SK-N-SH (cell line): ENCODE data around the gene FAM107B. TPM values are rescaled to one million over a fixed set of nuclear protein-coding genes. Genes with fewer than 3 reads are reported as not detected.

Experiments used
- CTCF ChIA-PET: fragments of 300-600, 350-600 bp; formaldehyde crosslinking; extraction: SDS; loops from one replicate; lab custom pipeline; 2021; lab: Yijun Ruan, JAX
- POLR2A ChIA-PET: fragments of 350-600 bp; sonication (Branson Sonifier 250); formaldehyde crosslinking; extraction: SDS; loops from one replicate; lab custom pipeline; 2020; ENCODE audit warnings: antibody characterized with exemption, inconsistent platforms; lab: Yijun Ruan, JAX
- DNase-seq: peaks from one replicate; pipeline ENCODE4 v3.0.0; 2012
- H2AFZ ChIP-seq: fragments of 200-600 bp; sonication (generic); 2 replicates; pipeline ENCODE4 v1.8.1; 2016; ENCODE audit warnings: antibody characterized with exemption, mild to moderate bottlenecking, low read depth
- H3F3A ChIP-seq: fragments of 200-600 bp; sonication (generic); replicated peaks from 2 replicates; pipeline ENCODE3; 2016; ENCODE audit warnings: antibody characterized with exemption, mild to moderate bottlenecking; ENCODE audit not compliant: insufficient read depth
- H3K27ac ChIP-seq, 2 experiments: fragments of 200-500 bp in 1 of 2; fragments of 200-600 bp in 1 of 2; sonication (Bioruptor generic) in 1 of 2; sonication (generic), shearing (Covaris generic) in 1 of 2; 2 replicates each; pipeline versions ENCODE4 v1.5.1 to v1.6.1; 2014 to 2016; ENCODE audit warnings: low read depth in 2 of 2, inconsistent platforms in 1 of 2, low read length in 1 of 2, mild to moderate bottlenecking in 1 of 2, mixed read lengths in 1 of 2
- H3K27me3 ChIP-seq: fragments of 200-600 bp; sonication (generic), shearing (Covaris generic); 2 replicates; pipeline ENCODE4 v1.6.1; 2016; ENCODE audit warnings: mixed run types; ENCODE audit not compliant: insufficient read depth
- H3K36me3 ChIP-seq, 2 experiments: fragments of 200-500 bp in 1 of 2; fragments of 200-600 bp in 1 of 2; sonication (Bioruptor generic) in 1 of 2; sonication (generic) in 1 of 2; replicated peaks in 1 of 2; 2 replicates each; pipeline versions ENCODE3 to v1.5.1; 2014 to 2016; ENCODE audit warnings: low read length in 1 of 2, mild to moderate bottlenecking in 1 of 2; ENCODE audit not compliant: insufficient read depth in 2 of 2, control insufficient read depth in 1 of 2
- H3K4me1 ChIP-seq, 2 experiments: fragments of 200-500 bp in 1 of 2; fragments of 200-600 bp in 1 of 2; sonication (Bioruptor generic) in 1 of 2; sonication (generic), shearing (Covaris generic) in 1 of 2; 2 replicates each; pipeline versions ENCODE4 v1.5.1 to v1.6.1; 2014 to 2016; ENCODE audit warnings: low read depth in 1 of 2, low read length in 1 of 2, mixed run types in 1 of 2; ENCODE audit not compliant: insufficient read depth in 2 of 2, control insufficient read depth in 1 of 2
- H3K4me2 ChIP-seq: fragments of 200-600 bp; sonication (generic), shearing (Covaris generic); 2 replicates; pipeline ENCODE4 v1.6.1; 2017; ENCODE audit warnings: mixed run types
- H3K4me3 ChIP-seq, 2 experiments: fragments of 200-500 bp in 1 of 2; fragments of 200-600 bp in 1 of 2; sonication (Bioruptor generic) in 1 of 2; sonication (generic), shearing (Covaris generic) in 1 of 2; 2 replicates each; pipeline versions ENCODE4 v1.5.1 to v1.8.1; 2014 to 2016; ENCODE audit warnings: low read depth in 2 of 2, inconsistent platforms in 1 of 2, low read length in 1 of 2, mild to moderate bottlenecking in 1 of 2, mixed read lengths in 1 of 2, moderate library complexity in 1 of 2
- H3K79me2 ChIP-seq: fragments of 200-600 bp; sonication (generic); 2 replicates; pipeline ENCODE4 v1.8.1; 2017; ENCODE audit warnings: mild to moderate bottlenecking; ENCODE audit not compliant: insufficient read depth
- H3K9ac ChIP-seq: fragments of 200-600 bp; sonication (generic); 2 replicates; pipeline ENCODE4 v1.6.1; 2017; ENCODE audit warnings: mixed run types
- H3K9me2 ChIP-seq: fragments of 200-600 bp; sonication (generic); 2 replicates; pipeline ENCODE4 v1.6.1; 2017; ENCODE audit warnings: mixed run types
- H3K9me3 ChIP-seq: fragments of 200-600 bp; sonication (generic); 2 replicates; pipeline ENCODE4 v1.6.1; 2017; ENCODE audit warnings: mixed run types, mild to moderate bottlenecking, moderate library complexity
- H4K20me1 ChIP-seq: fragments of 200-600 bp; sonication (generic); 2 replicates; pipeline ENCODE4 v1.6.1; 2017; ENCODE audit warnings: mild to moderate bottlenecking, mixed run types; ENCODE audit not compliant: insufficient read depth
- FOSL2 ChIP-seq: IDR thresholded peaks from 2 replicates; pipeline ENCODE4 v1.4.0; 2012; ENCODE audit warnings: low read depth, mild to moderate bottlenecking, moderate library complexity, borderline replicate concordance
- GATA2 ChIP-seq: sonication (generic); formaldehyde crosslinking; IDR thresholded peaks from 2 replicates; pipeline ENCODE4 v1.5.0; 2020; ENCODE audit warnings: mild to moderate bottlenecking, missing genetic modification reagents
- JUND ChIP-seq: IDR thresholded peaks from 2 replicates; pipeline ENCODE4 v1.4.0; 2012
- NFIC ChIP-seq: IDR thresholded peaks from 2 replicates; pipeline ENCODE4 v1.4.0; 2012; ENCODE audit warnings: borderline replicate concordance
- POLR2AphosphoS5 ChIP-seq: IDR thresholded peaks from 2 replicates; pipeline ENCODE4 v1.6.1; 2012; ENCODE audit warnings: low read depth, low read length
- RCOR1 ChIP-seq: fragments of 150-350 bp; IDR thresholded peaks from 2 replicates; pipeline ENCODE4 v1.6.1; 2017; ENCODE audit warnings: antibody characterized with exemption, low read length
- RXRA ChIP-seq: IDR thresholded peaks from 2 replicates; pipeline ENCODE4 v1.4.0; 2012; ENCODE audit warnings: low read depth, mild to moderate bottlenecking, borderline replicate concordance
- SIN3A ChIP-seq: IDR thresholded peaks from 2 replicates; pipeline ENCODE4 v1.6.1; 2012; ENCODE audit warnings: low read depth, mild to moderate bottlenecking, low read length, moderate library complexity, borderline replicate concordance
- SMC3 ChIP-seq: IDR thresholded peaks from 2 replicates; pipeline ENCODE4 v1.6.1; 2012; ENCODE audit warnings: low read depth, low read length, improper control_type of control experiment
- TAF1 ChIP-seq: IDR thresholded peaks from 2 replicates; pipeline ENCODE4 v1.6.1; 2012; ENCODE audit warnings: low read depth, mild to moderate bottlenecking, low read length, moderate library complexity, borderline replicate concordance
- WGBS: methylation state at CpG from one replicate; pipeline ENCODE4 v1.1.6; 2017; ENCODE audit warnings: low lambda C conversion rate; 5-methylcytosine and 5-hydroxymethylcytosine counted together
- polyA plus RNA-seq, 3 experiments: library from polyadenylated mRNA; depleted of rRNA; stranded (reverse); fragments of >200 nt; gene quantifications; 2 replicates each; pipeline ENCODE4 v1.2.3, GENCODE V29; 2012
- TF ChIP-seq, protein P1 (sequence below): IDR thresholded peaks from 2 replicates; pipeline ENCODE4 v1.4.0; 2012; ENCODE audit warnings: low read depth
- TF ChIP-seq, protein P2 (sequence below): IDR thresholded peaks from 2 replicates; pipeline ENCODE4 v1.4.0; 2012; ENCODE audit warnings: low read depth, borderline replicate concordance
- TF ChIP-seq, protein P3 (sequence below): IDR thresholded peaks from 2 replicates; pipeline ENCODE4 v1.4.0; 2012; ENCODE audit warnings: low read depth, borderline replicate concordance
- TF ChIP-seq, protein P4 (sequence below): IDR thresholded peaks from 2 replicates; pipeline ENCODE4 v1.6.1; 2012; ENCODE audit warnings: mild to moderate bottlenecking, low read depth, low read length, moderate library complexity
- TF ChIP-seq, protein P5 (sequence below): fragments of 200-600 bp; sonication (generic); IDR thresholded peaks from 2 replicates; pipeline ENCODE4 v1.6.1; 2017; ENCODE audit warnings: antibody characterized with exemption, mild to moderate bottlenecking, moderate library complexity

FAM107B gene
- polyA plus RNA-seq, 1 of the 3 experiments (the other 2 are of a cell fraction): 1.0 TPM

DNA sequence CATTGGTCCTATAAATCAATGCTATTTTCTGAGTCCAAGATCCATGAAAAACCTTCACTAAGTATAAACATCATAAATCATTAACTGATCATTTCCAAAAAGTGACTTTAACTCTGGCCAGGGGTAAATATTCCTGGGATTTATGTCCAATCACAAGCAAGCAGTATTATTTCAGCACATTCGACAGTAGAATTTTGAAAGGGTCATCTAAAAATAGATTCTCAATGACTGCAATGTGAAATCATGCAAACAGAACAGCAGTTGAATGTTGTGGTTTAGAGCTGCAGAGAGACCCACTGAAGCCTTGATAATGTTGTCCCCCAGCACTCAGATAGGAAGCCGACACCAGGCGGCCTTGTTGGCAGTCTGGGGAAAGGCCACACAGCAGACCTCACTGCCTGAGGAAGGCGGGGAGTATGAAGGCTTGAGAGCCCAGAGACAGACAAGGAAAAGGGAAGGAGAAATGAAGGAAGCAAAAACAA, 38.1 kb downstream of the FAM107B start:
- ChIA-PET CTCF (no interaction called here), POLR2A (no interaction called here)
- no peak overlapping the region for H3K27ac ChIP-seq
- no peaks in the 10 kb centered on the region for H3K4me1 ChIP-seq
- no peaks in the 10 kb centered on the region for H4K20me1 ChIP-seq
- H3K27me3 ChIP-seq: no peaks in the 10 kb centered on the region
- H2AFZ ChIP-seq: no peak overlapping the region
- no peak for DNase-seq
- H3K4me3 ChIP-seq: no peak overlapping the region
- H3F3A ChIP-seq: no peaks in the 10 kb centered on the region
- H3K9ac ChIP-seq: no peak overlapping the region
- H3K4me2 ChIP-seq: no peak overlapping the region
- no peaks in the 10 kb centered on the region for H3K36me3 ChIP-seq
- H3K79me2 ChIP-seq: no peaks in the 10 kb centered on the region
- TF ChIP-seq RXRA: no peak
- TF ChIP-seq NFIC: no peak
- TF ChIP-seq SIN3A: no peak
- WGBS: 49% methylated on average over 4 of the region's 4 CpGs
- H3K9me3 ChIP-seq: no peaks in the 10 kb centered on the region
- no peaks in the 10 kb centered on the region for H3K9me2 ChIP-seq

DNA sequence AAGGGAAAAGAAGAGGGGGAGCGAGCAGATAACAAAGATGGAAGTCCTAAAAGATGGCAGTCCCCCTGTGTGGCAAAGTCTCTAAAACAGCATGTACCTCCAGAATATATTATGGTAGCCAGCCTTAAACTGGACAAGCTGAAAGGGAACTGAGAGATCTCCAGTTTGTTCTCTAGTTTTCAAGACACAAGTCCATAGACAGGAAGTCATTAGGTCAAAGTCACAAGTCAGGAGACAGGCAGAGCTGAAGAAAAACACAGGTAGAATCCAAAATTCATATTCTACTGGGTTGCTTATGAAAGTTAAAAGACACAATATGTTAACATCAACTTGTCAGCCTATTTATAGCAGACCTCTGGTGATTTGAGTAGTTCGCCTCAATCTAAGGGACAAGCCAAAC, 38.7 kb downstream of the FAM107B start:
- Histone ChIP-seq H3K4me3 (no peak overlapping the region), H3K27me3 (no peaks in the 10 kb centered on the region), H3K4me1 (no peaks in the 10 kb centered on the region), H3F3A (no peaks in the 10 kb centered on the region), H3K9ac (no peak overlapping the region), H3K9me3 (no peaks in the 10 kb centered on the region), H3K9me2 (no peaks in the 10 kb centered on the region), H3K79me2 (no peaks in the 10 kb centered on the region), H3K36me3 (no peaks in the 10 kb centered on the region), H2AFZ (no peak overlapping the region), H3K27ac (no peak overlapping the region), H4K20me1 (no peaks in the 10 kb centered on the region), H3K4me2 (no peak overlapping the region)
- TF ChIP-seq JUND (no peak), SIN3A (no peak), FOSL2 (no peak), SMC3 (no peak), NFIC (no peak), RCOR1 (no peak), GATA2 (CRISPR knock-in tag) (no peak), POLR2AphosphoS5 (no peak), TAF1 (no peak)
- TF ChIP-seq, protein P1, sequence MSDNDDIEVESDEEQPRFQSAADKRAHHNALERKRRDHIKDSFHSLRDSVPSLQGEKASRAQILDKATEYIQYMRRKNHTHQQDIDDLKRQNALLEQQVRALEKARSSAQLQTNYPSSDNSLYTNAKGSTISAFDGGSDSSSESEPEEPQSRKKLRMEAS: no peak
- TF ChIP-seq, protein P2, sequence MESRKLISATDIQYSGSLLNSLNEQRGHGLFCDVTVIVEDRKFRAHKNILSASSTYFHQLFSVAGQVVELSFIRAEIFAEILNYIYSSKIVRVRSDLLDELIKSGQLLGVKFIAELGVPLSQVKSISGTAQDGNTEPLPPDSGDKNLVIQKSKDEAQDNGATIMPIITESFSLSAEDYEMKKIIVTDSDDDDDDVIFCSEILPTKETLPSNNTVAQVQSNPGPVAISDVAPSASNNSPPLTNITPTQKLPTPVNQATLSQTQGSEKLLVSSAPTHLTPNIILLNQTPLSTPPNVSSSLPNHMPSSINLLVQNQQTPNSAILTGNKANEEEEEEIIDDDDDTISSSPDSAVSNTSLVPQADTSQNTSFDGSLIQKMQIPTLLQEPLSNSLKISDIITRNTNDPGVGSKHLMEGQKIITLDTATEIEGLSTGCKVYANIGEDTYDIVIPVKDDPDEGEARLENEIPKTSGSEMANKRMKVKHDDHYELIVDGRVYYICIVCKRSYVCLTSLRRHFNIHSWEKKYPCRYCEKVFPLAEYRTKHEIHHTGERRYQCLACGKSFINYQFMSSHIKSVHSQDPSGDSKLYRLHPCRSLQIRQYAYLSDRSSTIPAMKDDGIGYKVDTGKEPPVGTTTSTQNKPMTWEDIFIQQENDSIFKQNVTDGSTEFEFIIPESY: no peak
- TF ChIP-seq, protein P3, sequence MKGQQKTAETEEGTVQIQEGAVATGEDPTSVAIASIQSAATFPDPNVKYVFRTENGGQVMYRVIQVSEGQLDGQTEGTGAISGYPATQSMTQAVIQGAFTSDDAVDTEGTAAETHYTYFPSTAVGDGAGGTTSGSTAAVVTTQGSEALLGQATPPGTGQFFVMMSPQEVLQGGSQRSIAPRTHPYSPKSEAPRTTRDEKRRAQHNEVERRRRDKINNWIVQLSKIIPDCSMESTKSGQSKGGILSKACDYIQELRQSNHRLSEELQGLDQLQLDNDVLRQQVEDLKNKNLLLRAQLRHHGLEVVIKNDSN: no peak
- TF ChIP-seq, protein P4, sequence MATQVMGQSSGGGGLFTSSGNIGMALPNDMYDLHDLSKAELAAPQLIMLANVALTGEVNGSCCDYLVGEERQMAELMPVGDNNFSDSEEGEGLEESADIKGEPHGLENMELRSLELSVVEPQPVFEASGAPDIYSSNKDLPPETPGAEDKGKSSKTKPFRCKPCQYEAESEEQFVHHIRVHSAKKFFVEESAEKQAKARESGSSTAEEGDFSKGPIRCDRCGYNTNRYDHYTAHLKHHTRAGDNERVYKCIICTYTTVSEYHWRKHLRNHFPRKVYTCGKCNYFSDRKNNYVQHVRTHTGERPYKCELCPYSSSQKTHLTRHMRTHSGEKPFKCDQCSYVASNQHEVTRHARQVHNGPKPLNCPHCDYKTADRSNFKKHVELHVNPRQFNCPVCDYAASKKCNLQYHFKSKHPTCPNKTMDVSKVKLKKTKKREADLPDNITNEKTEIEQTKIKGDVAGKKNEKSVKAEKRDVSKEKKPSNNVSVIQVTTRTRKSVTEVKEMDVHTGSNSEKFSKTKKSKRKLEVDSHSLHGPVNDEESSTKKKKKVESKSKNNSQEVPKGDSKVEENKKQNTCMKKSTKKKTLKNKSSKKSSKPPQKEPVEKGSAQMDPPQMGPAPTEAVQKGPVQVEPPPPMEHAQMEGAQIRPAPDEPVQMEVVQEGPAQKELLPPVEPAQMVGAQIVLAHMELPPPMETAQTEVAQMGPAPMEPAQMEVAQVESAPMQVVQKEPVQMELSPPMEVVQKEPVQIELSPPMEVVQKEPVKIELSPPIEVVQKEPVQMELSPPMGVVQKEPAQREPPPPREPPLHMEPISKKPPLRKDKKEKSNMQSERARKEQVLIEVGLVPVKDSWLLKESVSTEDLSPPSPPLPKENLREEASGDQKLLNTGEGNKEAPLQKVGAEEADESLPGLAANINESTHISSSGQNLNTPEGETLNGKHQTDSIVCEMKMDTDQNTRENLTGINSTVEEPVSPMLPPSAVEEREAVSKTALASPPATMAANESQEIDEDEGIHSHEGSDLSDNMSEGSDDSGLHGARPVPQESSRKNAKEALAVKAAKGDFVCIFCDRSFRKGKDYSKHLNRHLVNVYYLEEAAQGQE: no peak
- TF ChIP-seq, protein P5, sequence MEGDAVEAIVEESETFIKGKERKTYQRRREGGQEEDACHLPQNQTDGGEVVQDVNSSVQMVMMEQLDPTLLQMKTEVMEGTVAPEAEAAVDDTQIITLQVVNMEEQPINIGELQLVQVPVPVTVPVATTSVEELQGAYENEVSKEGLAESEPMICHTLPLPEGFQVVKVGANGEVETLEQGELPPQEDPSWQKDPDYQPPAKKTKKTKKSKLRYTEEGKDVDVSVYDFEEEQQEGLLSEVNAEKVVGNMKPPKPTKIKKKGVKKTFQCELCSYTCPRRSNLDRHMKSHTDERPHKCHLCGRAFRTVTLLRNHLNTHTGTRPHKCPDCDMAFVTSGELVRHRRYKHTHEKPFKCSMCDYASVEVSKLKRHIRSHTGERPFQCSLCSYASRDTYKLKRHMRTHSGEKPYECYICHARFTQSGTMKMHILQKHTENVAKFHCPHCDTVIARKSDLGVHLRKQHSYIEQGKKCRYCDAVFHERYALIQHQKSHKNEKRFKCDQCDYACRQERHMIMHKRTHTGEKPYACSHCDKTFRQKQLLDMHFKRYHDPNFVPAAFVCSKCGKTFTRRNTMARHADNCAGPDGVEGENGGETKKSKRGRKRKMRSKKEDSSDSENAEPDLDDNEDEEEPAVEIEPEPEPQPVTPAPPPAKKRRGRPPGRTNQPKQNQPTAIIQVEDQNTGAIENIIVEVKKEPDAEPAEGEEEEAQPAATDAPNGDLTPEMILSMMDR: no peak
- ChIA-PET CTCF (no interaction called here), POLR2A (no interaction called here)
- 78% methylated on average over 2 of the region's 2 CpGs for whole genome bisulfite sequencing
- DNase-seq: no peak
